ENCODE measurements around the gene SP2. TPM values are rescaled to one million over a fixed set of nuclear protein-coding genes. Genes with fewer than 3 reads are reported as not detected.

The SP2 gene
- total and polyA plus RNA-seq, 2 donors (not counting 1 experiment from before 2014, with no cell fraction given): 25.4 to 32.5 TPM

GRCh38 chr17:47860386-47860785 is 35.6 kb upstream of the SP2 start:
- no peaks in the 10 kb centered on the region for H3K36me3 ChIP-seq (replicated peaks in 1 of 2; ENCODE audit: control extremely low read depth in 1 of 2, control insufficient read depth in 1 of 2, extremely low read depth in 1 of 2, insufficient read depth in 2 of 2, low read length in 1 of 2)
- ChIA-PET CTCF (interaction anchor here (1.1 kb wide), 1 partner anchor 89 kb away, joined by 3 read pairs; no protein-coding TSS in a partner anchor), POLR2A (no interaction called here)
- 100% methylated on average over 1 of the region's 5 CpGs for WGBS (ENCODE audit: insufficient coverage)
- H3K4me1 ChIP-seq (ENCODE audit: control insufficient read depth in 2 of 2, insufficient read depth in 2 of 2, low read length in 2 of 2): no peaks in the 10 kb centered on the region
- intact Hi-C loops (cut with micrococcal nuclease): no loop called here
- peaks cover 0 to 2% (median 0%) of the 10 kb centered on the region in 3 donors for H3K9me3 ChIP-seq (ENCODE audit: control extremely low read depth in 1 of 3, control insufficient read depth in 2 of 3, insufficient read depth in 1 of 3, low read length in 2 of 3)
- H4K20me1 ChIP-seq (ENCODE audit: control insufficient read depth, insufficient read depth, low read length, poor library complexity, severe bottlenecking): no peaks in the 10 kb centered on the region
- DNase-seq: no peak
- TF ChIP-seq EZH2 (IDR thresholded peaks at IDR 0.05; ENCODE audit: borderline replicate concordance, insufficient read depth, low read depth, low read length, poor library complexity, severe bottlenecking) (no peak), CTCF (IDR thresholded peaks at IDR 0.05) (no peak)
- H2AFZ ChIP-seq (ENCODE audit: insufficient read depth, low read depth, low read length, poor library complexity, severe bottlenecking): no peak overlapping the region
- no peaks in the 10 kb centered on the region for H3K4me1 Mint-ChIP-seq
- H3K27me3 Mint-ChIP-seq: peaks cover 50% of the 10 kb centered on the region
- H3K9ac ChIP-seq (ENCODE audit: low read length): no peak overlapping the region
- ATAC-seq (ENCODE audit: low read depth): no peak
- no peaks in the 10 kb centered on the region for H3K79me2 ChIP-seq (ENCODE audit: control insufficient read depth, insufficient read depth, low read length)
- no peaks in the 10 kb centered on the region for H3K9me3 Mint-ChIP-seq (ENCODE audit: insufficient read depth)
- no peak overlapping the region for H3K4me3 ChIP-seq (ENCODE audit: control extremely low read depth in 1 of 5, extremely low read depth in 1 of 5, insufficient read depth in 1 of 5, low read depth in 2 of 5, low read length in 4 of 5)
- no peak overlapping the region for H3K27ac Mint-ChIP-seq
- H3K4me2 ChIP-seq (replicated peaks; ENCODE audit: low read depth, low read length, poor library complexity, severe bottlenecking): no peak overlapping the region
- H3K27ac ChIP-seq (ENCODE audit: low read length in 2 of 2): no peak overlapping the region
- H3K27me3 ChIP-seq (replicated peaks in 1 of 4; ENCODE audit: control extremely low read depth in 1 of 4, control insufficient read depth in 3 of 4, insufficient read depth in 4 of 4, low read length in 3 of 4): peaks cover 0 to 29% (median 5%) of the 10 kb centered on the region in 4 experiments
- no peak overlapping the region for H3K4me3 Mint-ChIP-seq

DNA sequence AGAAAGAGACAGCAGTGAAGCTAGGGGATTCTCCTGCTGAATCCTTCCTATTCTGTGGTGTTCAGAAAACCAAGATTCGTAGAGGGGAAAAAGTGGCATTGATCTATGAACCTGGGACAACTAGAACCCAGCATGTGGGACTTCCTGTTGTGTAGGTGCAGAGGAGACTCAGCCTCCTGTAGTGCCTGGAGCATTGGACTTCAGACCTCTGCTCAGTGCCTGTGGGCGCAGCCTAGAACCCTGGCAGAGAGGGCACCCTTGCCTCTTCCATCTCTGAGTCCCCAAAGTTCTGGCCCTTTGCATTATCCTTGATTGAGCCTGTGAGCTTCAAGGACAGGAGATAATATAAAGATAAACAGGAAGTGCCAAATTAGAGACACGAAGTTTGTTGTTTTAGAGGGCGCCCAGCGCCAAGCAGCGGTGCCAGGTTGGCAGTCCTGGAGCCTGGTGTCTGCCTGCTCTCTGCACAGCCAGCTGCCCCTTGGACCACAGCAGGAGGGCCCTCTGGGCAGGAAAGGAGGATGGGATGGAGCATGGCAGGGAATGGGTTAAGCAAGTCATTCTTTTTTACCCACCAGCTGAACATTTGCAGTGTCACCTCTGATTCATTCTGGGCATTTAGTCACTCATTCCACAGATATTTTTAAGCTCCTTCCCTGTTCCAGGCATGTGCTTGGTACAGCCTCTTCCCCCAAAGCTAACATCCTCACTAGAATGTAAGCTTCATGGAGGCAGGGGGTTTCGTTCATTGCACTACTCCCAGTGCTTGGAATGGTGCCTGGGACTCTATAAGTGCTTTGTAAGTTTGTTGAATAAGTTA is 33.2 kb upstream of the SP2 start:
- DNase-seq: no peak
- Histone ChIP-seq H3K79me2 (ENCODE audit: control insufficient read depth, insufficient read depth, low read length) (no peaks in the 10 kb centered on the region), H3K4me2 (replicated peaks; ENCODE audit: low read depth, low read length, poor library complexity, severe bottlenecking) (no peak overlapping the region), H2AFZ (ENCODE audit: insufficient read depth, low read depth, low read length, poor library complexity, severe bottlenecking) (no peak overlapping the region), H3K4me1 (ENCODE audit: control insufficient read depth in 2 of 2, insufficient read depth in 2 of 2, low read length in 2 of 2) (no peaks in the 10 kb centered on the region), H3K27ac (ENCODE audit: low read length in 2 of 2) (no peak overlapping the region), H3K27me3 (replicated peaks in 1 of 4; ENCODE audit: control extremely low read depth in 1 of 4, control insufficient read depth in 3 of 4, insufficient read depth in 4 of 4, low read length in 3 of 4) (peaks cover 0 to 17% (median 5%) of the 10 kb centered on the region in 4 experiments), H4K20me1 (ENCODE audit: control insufficient read depth, insufficient read depth, low read length, poor library complexity, severe bottlenecking) (no peaks in the 10 kb centered on the region), H3K9me3 (ENCODE audit: control extremely low read depth in 1 of 3, control insufficient read depth in 2 of 3, insufficient read depth in 1 of 3, low read length in 2 of 3) (peaks cover 0 to 2% (median 0%) of the 10 kb centered on the region in 3 donors), H3K36me3 (replicated peaks in 1 of 2; ENCODE audit: control extremely low read depth in 1 of 2, control insufficient read depth in 1 of 2, extremely low read depth in 1 of 2, insufficient read depth in 2 of 2, low read length in 1 of 2) (no peaks in the 10 kb centered on the region), H3K9ac (ENCODE audit: low read length) (no peak overlapping the region), H3K4me3 (ENCODE audit: control extremely low read depth in 1 of 5, extremely low read depth in 1 of 5, insufficient read depth in 1 of 5, low read depth in 2 of 5, low read length in 4 of 5) (no peak overlapping the region)
- ChIA-PET POLR2A (interaction anchor here (0.8 kb wide), 1 partner anchor 731 kb away, joined by 5 read pairs; no protein-coding TSS in a partner anchor), CTCF (interaction anchor here (0.8 kb wide), 1 partner anchor 108 kb away, joined by 3 read pairs; no protein-coding TSS in a partner anchor)
- H3K27me3 Mint-ChIP-seq: peaks cover 44% of the 10 kb centered on the region
- intact Hi-C loops (cut with micrococcal nuclease): no loop called here
- no peak overlapping the region for H3K4me3 Mint-ChIP-seq
- H3K9me3 Mint-ChIP-seq (ENCODE audit: insufficient read depth): no peaks in the 10 kb centered on the region
- no peak for ATAC-seq (ENCODE audit: low read depth)
- TF ChIP-seq EZH2 (IDR thresholded peaks at IDR 0.05; ENCODE audit: borderline replicate concordance, insufficient read depth, low read depth, low read length, poor library complexity, severe bottlenecking) (no peak), CTCF (IDR thresholded peaks at IDR 0.05) (no peak)
- H3K27ac Mint-ChIP-seq: no peak overlapping the region
- 82% methylated on average over 6 of the region's 7 CpGs for WGBS (ENCODE audit: insufficient coverage)
- H3K4me1 Mint-ChIP-seq: no peaks in the 10 kb centered on the region

Data from B cell (primary cell).